Kidney (tissue), 14 donors: ENCODE measurements around the gene ISOC2. TPM values are rescaled to one million over a fixed set of nuclear protein-coding genes. Genes with fewer than 3 reads are reported as not detected.
"Not testable (repeated sequence)": the region's sequence is repeated elsewhere in the genome, so short reads cannot be mapped to it uniquely, and the experiment has no call there.

ENCODE experiments used
- DNase-seq, 5 donors: peaks; one replicate each; pipeline ENCODE4 v3.0.0-alpha.2; 2013 to 2020
- FAIRE-seq: peaks from 2 replicates; lab custom pipeline; 2012; peaks lifted over from hg19 to GRCh38; lab: Jason Lieb, UNC
- H3K27ac ChIP-seq, 2 donors: one replicate each; pipeline ENCODE4 v1.7.0; 2013; ENCODE audit warnings: low read depth in 2 of 2, low read length in 2 of 2, inconsistent platforms in 1 of 2
- H3K27me3 ChIP-seq: one replicate; pipeline ENCODE4 v1.7.1; 2013; ENCODE audit warnings: low read length, inconsistent platforms; ENCODE audit not compliant: control insufficient read depth, insufficient read depth
- H3K36me3 ChIP-seq, 3 donors: one replicate each; pipeline versions ENCODE4 v1.7.0 to v1.7.1; 2013; ENCODE audit warnings: low read length in 3 of 3, control low read depth in 1 of 3, inconsistent platforms in 1 of 3; ENCODE audit not compliant: insufficient read depth in 3 of 3, control insufficient read depth in 2 of 3
- H3K4me1 ChIP-seq, 3 donors: one replicate each; pipeline versions ENCODE4 v1.7.0 to v1.7.1; 2013; ENCODE audit warnings: low read length in 3 of 3, inconsistent platforms in 1 of 3, low read depth in 1 of 3; ENCODE audit not compliant: control insufficient read depth in 2 of 3, insufficient read depth in 2 of 3
- H3K4me3 ChIP-seq, 3 donors: one replicate each; pipeline versions ENCODE4 v1.7.0 to v1.8.1; 2013; ENCODE audit warnings: low read length in 3 of 3, control low read depth in 1 of 3, inconsistent platforms in 1 of 3
- H3K9ac ChIP-seq, 3 donors: one replicate each; pipeline versions ENCODE4 v1.7.0 to v1.7.1; 2013; ENCODE audit warnings: low read length in 3 of 3, control low read depth in 1 of 3, inconsistent platforms in 1 of 3
- H3K9me3 ChIP-seq, 3 donors: one replicate each; pipeline versions ENCODE4 v1.7.0 to v1.7.1; 2013; ENCODE audit warnings: low read length in 3 of 3, control low read depth in 1 of 3, inconsistent platforms in 1 of 3; ENCODE audit not compliant: control insufficient read depth in 2 of 3, insufficient read depth in 1 of 3
- intact Hi-C: fragments of 100-400 bp; cut with DNase I; formaldehyde crosslinking; loops from one replicate; pipeline ENCODE4 v1.11.1; 2022
- polyA plus RNA-seq: library from polyadenylated mRNA; stranded (reverse); fragments of 350-450 nt; fragmentation: Illumina TruSeq; extraction: RNeasy Lipid Tissue Mini Kit (QIAGEN cat#74804); gene quantifications from one replicate; pipeline ENCODE4 v1.2.3, GENCODE V29; 2014; ENCODE audit warnings: low read depth, low replicate concordance; ENCODE audit not compliant: insufficient read depth
- total RNA-seq: library from RNA; stranded (reverse); fragmentation: NEBNext Ultra II Directional; extraction: Animal tissue kit (Norgen Biotek cat#: 25700); gene quantifications from one replicate; pipeline ENCODE4 v1.2.1, GENCODE V29; 2021
- TF ChIP-seq, protein P1 (sequence below): IDR thresholded peaks from 3 replicates; pipeline ENCODE4 v1.5.1; 2012; ENCODE audit warnings: mild to moderate bottlenecking, moderate library complexity, borderline replicate concordance; ENCODE audit not compliant: insufficient read depth; ENCODE audit errors: extremely low read depth
- donor health status: control.
- donor health status: control.
- donor health status: control.
- donor health status: control.
- donor health status: control.
- donor health status: DM: yes; HTN: yes; CAD: no.
- donor health status: Normal renal cell carcinoma (clear cell type).

ISOC2 gene
- total and polyA plus RNA-seq, 2 donors from 2014 or later: 45.9 to 326 TPM

DNA sequence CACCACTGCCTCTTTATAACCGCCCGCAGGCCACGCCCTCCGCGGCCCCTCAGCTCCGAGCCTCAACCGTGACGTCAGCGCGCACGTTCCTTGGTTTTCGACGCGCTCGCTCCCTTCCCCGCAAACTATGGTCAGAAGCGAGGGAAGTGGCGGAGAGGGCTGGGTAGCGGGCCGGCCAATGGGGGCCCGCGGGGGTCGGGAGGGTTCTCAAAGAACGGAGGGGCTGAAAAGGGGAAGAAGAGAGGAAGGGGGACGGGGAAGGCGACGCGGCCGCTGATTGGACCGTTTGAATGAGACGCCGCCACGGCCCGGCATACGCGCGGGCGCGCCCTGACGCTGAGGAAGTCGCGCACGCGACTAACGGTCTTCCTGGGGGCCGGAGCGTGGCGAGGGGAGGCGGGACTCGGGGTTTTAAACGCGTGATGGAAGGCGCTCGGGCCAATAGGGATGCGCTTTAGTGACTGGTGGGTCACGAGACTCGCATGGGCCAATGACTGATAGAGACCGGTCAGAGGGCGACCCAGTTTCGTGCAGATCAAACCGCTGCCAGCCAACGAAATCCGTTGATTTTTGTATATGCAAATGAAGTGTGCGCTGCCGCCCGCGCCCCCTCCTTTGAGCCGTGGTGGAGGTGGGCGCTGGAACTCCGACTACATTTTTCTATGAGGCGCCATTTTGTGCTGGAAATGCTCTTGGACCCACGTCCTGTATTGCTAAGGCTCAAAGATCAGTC lies 53.5 kb downstream of the ISOC2 start:
- H3K9ac ChIP-seq: peak overlapping the region in 2 of 3 donors; percentile 46 to 62
- peak overlapping the region; percentile 68 to 85 (median 77) for H3K4me3 ChIP-seq
- peak overlapping the region; percentile 98 for H3K27ac ChIP-seq
- FAIRE-seq: peak; percentile 87
- TF ChIP-seq, protein P1, sequence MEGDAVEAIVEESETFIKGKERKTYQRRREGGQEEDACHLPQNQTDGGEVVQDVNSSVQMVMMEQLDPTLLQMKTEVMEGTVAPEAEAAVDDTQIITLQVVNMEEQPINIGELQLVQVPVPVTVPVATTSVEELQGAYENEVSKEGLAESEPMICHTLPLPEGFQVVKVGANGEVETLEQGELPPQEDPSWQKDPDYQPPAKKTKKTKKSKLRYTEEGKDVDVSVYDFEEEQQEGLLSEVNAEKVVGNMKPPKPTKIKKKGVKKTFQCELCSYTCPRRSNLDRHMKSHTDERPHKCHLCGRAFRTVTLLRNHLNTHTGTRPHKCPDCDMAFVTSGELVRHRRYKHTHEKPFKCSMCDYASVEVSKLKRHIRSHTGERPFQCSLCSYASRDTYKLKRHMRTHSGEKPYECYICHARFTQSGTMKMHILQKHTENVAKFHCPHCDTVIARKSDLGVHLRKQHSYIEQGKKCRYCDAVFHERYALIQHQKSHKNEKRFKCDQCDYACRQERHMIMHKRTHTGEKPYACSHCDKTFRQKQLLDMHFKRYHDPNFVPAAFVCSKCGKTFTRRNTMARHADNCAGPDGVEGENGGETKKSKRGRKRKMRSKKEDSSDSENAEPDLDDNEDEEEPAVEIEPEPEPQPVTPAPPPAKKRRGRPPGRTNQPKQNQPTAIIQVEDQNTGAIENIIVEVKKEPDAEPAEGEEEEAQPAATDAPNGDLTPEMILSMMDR: no peak
- intact Hi-C loops: no loop called here
- DNase-seq: peak; percentile 99 to 100 (median 100)
- H3K36me3 ChIP-seq: peaks cover 0 to 5% (median 5%) of the 10 kb centered on the region in 3 donors
- H3K27me3 ChIP-seq: no peaks in the 10 kb centered on the region
- peaks cover 0 to 9% (median 6%) of the 10 kb centered on the region in 3 donors for H3K4me1 ChIP-seq
- H3K9me3 ChIP-seq: no peaks in the 10 kb centered on the region

DNA sequence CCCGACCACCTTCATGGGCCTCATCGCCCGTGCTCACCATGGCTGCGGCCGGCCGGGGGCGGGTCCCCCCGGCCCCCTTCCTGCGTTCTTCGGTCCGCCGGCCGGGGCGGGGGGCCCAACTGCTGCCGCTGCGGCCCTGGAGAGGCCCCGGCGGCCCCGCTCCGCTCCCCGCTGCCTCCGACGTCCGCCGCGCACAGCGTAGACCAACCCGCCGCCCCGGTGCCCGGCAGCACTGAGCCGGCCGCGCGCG lies 54.0 kb downstream of the ISOC2 start, which contains the start of gene UBE2S:
TSS of gene UBE2S (minus strand) at position 239 of the 250 bp plus-strand sequence. CDS start at position 40, 199 bp downstream.
- H3K9me3 ChIP-seq, H3K36me3 ChIP-seq, FAIRE-seq, H3K27me3 ChIP-seq, intact Hi-C loops, H3K4me1 ChIP-seq, DNase-seq: not testable (repeated sequence)
- H3K4me3 ChIP-seq: peak within 1 kb of the TSS; percentile 68 to 85 (median 77)
- H3K27ac ChIP-seq: peak within 1 kb of the TSS; percentile 98
- H3K9ac ChIP-seq: peak within 1 kb of the TSS; percentile 61 to 82 (median 62)

DNA sequence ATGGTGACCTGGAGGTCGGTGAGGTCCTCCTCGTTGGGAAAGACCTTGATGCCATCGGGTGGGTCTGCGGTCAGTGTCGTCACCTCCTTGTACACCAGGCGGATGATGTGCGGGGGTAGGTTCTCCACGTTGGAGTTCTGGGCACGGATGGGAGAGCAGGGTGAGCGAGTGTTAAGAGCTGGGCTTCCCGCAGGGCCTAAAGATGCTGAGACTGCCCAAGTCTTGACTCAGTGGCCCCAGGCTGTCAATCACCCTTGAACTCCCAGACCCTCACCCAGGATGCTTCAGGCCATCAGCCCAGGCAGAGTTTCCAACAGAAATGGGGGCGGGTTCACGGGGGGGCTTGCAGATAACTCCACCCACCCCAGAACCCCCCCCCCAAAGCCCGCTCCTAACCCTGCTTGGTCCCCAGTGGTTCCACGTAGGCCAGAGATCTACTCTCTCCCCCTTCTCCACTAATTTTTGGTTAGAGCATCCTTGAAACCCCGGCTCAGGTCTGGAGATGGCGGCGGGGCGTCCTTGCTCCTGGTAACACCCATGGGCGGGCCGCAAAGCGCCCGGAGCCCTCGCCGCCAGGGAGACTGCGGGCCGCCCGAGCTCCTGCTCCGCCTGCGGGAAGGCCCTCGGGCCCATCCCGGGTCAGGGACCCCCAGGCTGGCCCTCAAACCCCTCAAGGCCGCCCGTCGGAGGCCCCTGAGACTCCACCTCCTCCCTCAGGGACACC lies 54.5 kb downstream of the ISOC2 start:
- Histone ChIP-seq H3K27me3 (no peaks in the 10 kb centered on the region), H3K9me3 (no peaks in the 10 kb centered on the region), H3K27ac (peak overlapping the region; percentile 98), H3K36me3 (peaks cover 0 to 14% (median 8%) of the 10 kb centered on the region in 3 donors), H3K9ac (peak overlapping the region; percentile 33 to 82 (median 61)), H3K4me1 (peaks cover 0 to 9% (median 6%) of the 10 kb centered on the region in 3 donors), H3K4me3 (peak overlapping the region; percentile 57 to 68 (median 57))
- FAIRE-seq (no peak), DNase-seq (peak in 4 of 5 donors; percentile 20 to 85 (median 62))
- TF ChIP-seq, protein P1: no peak
- intact Hi-C loops: no loop called here
